NOMO-1 (cell line): ENCODE results near the gene ZAP70.

Source experiments
- DNase-seq, 2 experiments: peaks; one replicate each; lab custom pipeline; 2025; ENCODE audit not compliant: unreplicated experiment in 2 of 2; lab: John Stamatoyannopoulos, UW

Gene ZAP70

GRCh38 chr2:97775074-97775473, 61.7 kb downstream of the ZAP70 start:
- DNase-seq = no peak

- DNase-seq = no peak
These were observed 65.8 kb downstream of the ZAP70 start for GRCh38 chr2:97779141-97779540.

GRCh38 chr2:97781981-97782380, 68.6 kb downstream of the ZAP70 start:
- DNase-seq = no peak

- DNase-seq = no peak
These were observed 71.6 kb downstream of the ZAP70 start for GRCh38 chr2:97784953-97785352.

- DNase-seq = no peak
These were observed 72.4 kb downstream of the ZAP70 start for GRCh38 chr2:97785818-97786217.

GRCh38 chr2:97788986-97789644, 75.7 kb downstream of the ZAP70 start:
- DNase-seq = no peak
